Measurements from ENCODE around the gene OR2V2.

Gene OR2V2

GRCh38 chr5:181207214-181207959 lies 60.0 kb downstream of the OR2V2 start:
- DNase-seq (ENCODE audit: low read depth) = no peak

- no peak for DNase-seq (ENCODE audit: low read depth)
These were observed 60.5 kb downstream of the OR2V2 start for GRCh38 chr5:181207960-181208253.
